Activated naive CD8-positive, alpha-beta T cell (primary cell): ENCODE results near the gene POLR3A.

ENCODE experiments used
- H3K27ac Mint-ChIP-seq: one replicate; pipeline ENCODE4 v1.8.0; 2021; ENCODE audit warnings: mixed read lengths
- H3K27me3 Mint-ChIP-seq: one replicate; pipeline ENCODE4 v1.8.0; 2021; ENCODE audit warnings: mixed read lengths
- H3K36me3 Mint-ChIP-seq: one replicate; pipeline ENCODE4 v1.8.0; 2021; ENCODE audit warnings: mixed read lengths
- H3K4me1 Mint-ChIP-seq: one replicate; pipeline ENCODE4 v1.8.0; 2021; ENCODE audit warnings: low read depth, mixed read lengths
- H3K4me3 Mint-ChIP-seq: one replicate; pipeline ENCODE4 v1.8.0; 2021; ENCODE audit warnings: mild to moderate bottlenecking, mixed read lengths
- H3K9me3 Mint-ChIP-seq: one replicate; pipeline ENCODE4 v1.8.0; 2021; ENCODE audit warnings: low read depth, mixed read lengths

Gene POLR3A

DNA sequence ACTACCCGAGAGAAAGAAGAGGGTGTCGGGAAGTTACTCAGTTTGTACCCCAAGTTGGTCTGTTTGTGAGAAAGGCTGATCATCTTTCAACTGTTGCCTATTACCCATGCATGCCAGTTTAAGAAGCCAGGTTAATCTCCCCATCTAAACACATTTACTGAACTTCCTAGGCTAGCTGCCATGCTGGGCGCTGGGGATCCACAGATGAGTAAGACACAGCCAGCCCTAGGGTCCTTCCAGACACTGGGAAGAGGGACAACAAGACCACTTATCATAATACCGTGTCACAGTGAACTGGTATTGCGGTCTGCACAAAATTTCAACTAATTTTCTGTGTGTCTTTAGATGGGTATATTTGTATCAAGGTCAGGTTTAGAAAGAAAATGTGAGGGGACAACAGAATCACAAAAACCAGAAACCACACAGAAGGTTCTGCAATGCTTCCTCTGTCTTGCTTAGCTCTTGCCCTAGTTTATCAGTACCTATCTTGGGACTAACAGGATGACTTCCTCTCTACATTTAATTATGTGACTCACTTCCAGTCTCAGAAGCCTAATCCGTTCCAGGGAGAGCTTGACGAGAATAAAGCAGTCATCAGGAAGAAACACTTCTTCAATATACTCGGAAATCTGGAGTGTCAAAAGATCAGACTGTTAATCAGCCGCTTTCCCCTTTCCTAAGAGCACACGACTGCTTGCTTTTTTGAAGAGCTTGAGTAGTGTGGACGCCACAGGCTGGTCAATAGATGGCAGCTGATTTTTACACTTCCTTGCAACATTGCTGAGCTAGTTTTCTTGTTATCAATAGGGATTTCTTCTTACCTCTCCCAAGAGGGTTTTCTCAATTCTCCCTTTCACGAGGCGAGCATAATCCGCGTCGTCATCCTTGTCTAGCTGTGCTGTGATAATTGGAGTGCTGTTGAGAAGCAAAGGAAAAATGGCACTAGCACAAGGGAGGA, 45.7 kb downstream of the POLR3A start:
- Mint-ChIP-seq H3K4me1 (no peaks in the 10 kb centered on the region), H3K9me3 (no peaks in the 10 kb centered on the region), H3K27ac (no peak overlapping the region), H3K27me3 (no peaks in the 10 kb centered on the region), H3K36me3 (peaks cover 3% of the 10 kb centered on the region), H3K4me3 (no peak overlapping the region)

DNA sequence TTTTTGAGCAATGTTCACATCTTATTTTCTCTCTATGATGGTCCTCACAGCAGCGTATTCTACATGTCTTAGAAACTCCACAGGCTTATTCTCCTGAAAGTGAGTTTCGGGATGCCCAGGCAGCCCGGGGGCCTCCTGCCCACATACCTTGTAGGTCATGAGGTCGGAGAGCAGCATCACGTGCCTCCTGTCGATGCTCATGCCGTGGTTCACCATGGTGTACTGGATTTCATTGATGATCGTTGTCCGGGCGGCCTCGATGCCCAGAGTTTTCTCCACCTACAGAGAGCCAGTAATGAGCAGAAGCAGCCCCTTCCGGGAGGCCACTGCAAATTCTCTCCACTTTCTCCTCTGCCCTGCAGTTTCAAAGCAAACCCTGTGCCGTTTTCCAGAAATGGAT, 48.0 kb downstream of the POLR3A start:
- Mint-ChIP-seq H3K4me1 (no peaks in the 10 kb centered on the region), H3K9me3 (no peaks in the 10 kb centered on the region), H3K27me3 (no peaks in the 10 kb centered on the region), H3K27ac (no peak overlapping the region), H3K36me3 (peaks cover 6% of the 10 kb centered on the region), H3K4me3 (no peak overlapping the region)

DNA sequence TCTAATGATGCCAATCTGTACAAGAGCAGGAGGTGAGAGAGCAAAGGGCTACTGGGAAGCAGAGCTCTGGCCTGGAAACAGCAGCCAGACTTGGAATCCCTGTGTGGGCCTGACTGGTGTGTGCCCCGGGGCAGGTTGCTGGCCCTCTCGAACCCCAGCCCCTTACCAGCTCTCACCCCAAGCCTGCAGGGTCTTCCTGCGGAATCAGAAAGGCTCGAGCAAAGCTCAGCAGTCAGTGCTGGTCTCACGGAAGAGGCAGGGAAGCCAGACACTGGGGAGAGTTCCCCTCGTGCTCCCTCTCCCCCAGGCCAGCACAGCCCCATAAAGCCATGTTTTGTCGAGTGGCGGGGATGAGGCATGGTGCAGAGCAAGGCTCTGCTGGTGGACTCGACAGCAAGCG, 50.1 kb downstream of the POLR3A start:
- no peaks in the 10 kb centered on the region for H3K9me3 Mint-ChIP-seq
- H3K4me1 Mint-ChIP-seq = no peaks in the 10 kb centered on the region
- no peak overlapping the region for H3K27ac Mint-ChIP-seq
- no peak overlapping the region for H3K4me3 Mint-ChIP-seq
- H3K27me3 Mint-ChIP-seq = no peaks in the 10 kb centered on the region
- H3K36me3 Mint-ChIP-seq = peaks cover 5% of the 10 kb centered on the region

DNA sequence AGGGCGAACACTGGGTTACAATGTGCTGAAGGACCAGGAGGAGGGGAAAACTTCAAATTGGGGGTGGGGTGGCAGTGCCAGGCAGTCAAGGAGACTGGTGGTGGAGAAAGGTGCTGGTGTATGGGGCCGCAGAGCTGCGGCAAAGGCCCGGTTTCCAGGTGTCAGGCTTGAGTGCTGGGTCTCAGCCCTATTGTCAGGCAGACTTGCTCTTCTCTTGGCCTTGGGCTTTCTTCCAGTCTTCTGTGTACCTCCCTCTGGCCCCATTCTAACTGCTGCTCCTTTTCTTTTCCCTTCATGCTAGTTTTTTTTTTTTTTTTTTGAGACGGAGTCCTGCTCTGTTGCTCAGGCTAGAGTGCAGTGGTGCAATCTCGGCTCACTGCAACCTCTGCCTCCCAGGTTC, 51.0 kb downstream of the POLR3A start:
- H3K4me3 Mint-ChIP-seq = no peak overlapping the region
- H3K27ac Mint-ChIP-seq = no peak overlapping the region
- H3K27me3 Mint-ChIP-seq = no peaks in the 10 kb centered on the region

DNA sequence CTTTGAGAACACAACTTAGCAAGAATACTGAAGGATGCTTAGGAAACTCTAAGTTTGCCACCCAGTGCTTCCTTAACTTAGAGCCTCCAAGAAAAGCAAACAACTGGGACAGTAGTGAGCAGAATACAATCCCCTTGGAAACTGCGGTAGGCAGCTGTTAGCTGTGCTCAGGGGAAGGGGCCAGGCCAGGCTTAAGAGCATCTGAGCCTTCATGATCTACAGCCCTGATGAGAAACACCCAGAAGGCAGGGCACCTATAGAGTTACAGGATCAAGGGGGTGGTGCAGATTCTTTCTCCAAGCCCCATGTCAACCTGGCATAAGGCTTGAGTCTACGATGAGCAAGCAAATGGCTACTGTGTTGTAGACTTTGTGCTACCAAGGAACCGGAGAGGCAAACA, 51.4 kb downstream of the POLR3A start:
- Mint-ChIP-seq H3K9me3 (no peaks in the 10 kb centered on the region), H3K4me3 (no peak overlapping the region), H3K36me3 (peaks cover 5% of the 10 kb centered on the region), H3K27me3 (no peaks in the 10 kb centered on the region), H3K27ac (no peak overlapping the region), H3K4me1 (no peaks in the 10 kb centered on the region)

More for the DNA sequence above, 51.0 kb downstream of the POLR3A start:
- no peaks in the 10 kb centered on the region for H3K9me3 Mint-ChIP-seq
- H3K36me3 Mint-ChIP-seq = peaks cover 5% of the 10 kb centered on the region
- H3K4me1 Mint-ChIP-seq = no peaks in the 10 kb centered on the region

DNA sequence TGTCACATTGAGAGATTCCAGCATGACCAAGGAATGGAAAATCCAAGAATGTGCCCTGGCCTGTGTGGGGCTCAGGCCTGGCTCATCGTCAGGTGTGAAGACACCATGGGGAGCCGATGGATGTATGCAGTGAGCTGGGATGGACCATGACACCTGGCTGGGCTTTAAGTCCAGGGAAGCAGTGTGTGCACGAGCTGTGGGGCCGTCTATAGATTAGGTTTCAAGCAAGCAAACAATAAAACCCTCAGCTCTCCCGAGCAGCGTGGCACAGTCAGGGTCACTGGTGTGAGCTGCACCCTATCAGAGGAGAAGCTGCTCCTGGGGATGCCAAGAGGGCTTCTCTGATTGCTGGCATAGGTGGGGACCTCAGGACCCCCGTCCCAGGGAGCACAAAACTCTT, 52.3 kb downstream of the POLR3A start:
- H3K4me1 Mint-ChIP-seq = no peaks in the 10 kb centered on the region
- H3K27me3 Mint-ChIP-seq = no peaks in the 10 kb centered on the region
- no peak overlapping the region for H3K4me3 Mint-ChIP-seq
- no peaks in the 10 kb centered on the region for H3K9me3 Mint-ChIP-seq
- no peak overlapping the region for H3K27ac Mint-ChIP-seq
- peaks cover 7% of the 10 kb centered on the region for H3K36me3 Mint-ChIP-seq

DNA sequence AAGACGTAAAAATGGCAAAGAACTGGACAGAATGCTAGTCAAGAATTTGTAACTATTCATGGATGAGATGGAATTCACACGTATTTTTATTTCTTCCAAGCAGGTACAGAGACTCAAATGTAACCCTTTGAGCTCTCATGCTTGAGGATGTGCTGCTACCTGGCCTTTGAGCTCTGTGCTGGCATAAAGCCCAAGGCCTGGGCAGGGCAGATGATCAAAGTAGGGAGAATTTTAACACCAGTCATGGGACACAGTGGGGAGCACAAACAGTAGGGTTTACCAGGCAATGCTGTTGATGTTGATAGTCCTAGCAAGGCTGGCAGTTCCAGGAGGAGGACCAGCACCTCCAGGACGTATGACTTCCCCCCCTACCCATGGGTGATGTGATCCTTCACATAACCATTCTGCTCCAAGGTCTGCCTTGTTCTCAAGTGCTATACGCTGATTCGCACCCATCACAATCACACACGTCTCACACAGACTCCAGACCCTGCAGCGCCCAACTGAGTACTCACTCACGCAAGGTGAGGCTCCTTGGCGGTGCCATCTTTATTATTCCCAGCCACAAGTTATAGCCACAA, 54.1 kb downstream of the POLR3A start:
- Mint-ChIP-seq H3K27ac (no peak overlapping the region), H3K36me3 (peaks cover 7% of the 10 kb centered on the region), H3K4me1 (peaks cover 11% of the 10 kb centered on the region), H3K27me3 (no peaks in the 10 kb centered on the region), H3K9me3 (no peaks in the 10 kb centered on the region), H3K4me3 (no peak overlapping the region)

DNA sequence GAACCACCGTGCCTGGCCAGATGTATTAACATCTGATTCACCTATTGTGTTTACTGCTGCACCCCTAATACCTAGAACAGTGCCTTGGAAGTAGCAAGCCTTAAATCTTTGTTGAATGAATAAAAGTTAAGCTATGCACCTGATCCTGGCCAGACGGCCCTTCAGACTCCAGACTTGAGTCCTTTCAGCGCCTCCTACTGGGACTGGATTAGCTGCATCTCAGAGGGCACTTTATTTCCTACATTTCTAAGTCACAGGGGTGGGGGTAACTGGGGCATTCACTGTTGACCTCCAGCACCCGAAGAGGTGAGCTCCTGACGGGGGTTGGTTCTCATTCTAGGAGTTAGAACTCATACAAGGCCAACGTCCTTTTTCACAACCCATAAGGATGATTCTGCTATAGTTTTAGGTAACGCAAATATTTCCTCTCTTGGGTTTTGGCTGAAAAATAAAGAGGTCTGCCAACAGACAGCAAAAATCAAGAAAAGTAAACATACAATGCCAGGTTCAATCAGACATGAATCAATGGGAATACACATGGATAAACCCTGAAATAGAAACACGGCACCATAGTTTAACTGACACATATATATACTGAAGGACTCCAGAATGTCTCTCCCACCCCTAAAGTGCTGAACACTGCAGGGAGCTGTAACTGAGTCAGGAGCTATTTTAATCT, 54.8 kb downstream of the POLR3A start:
- Mint-ChIP-seq H3K27me3 (no peaks in the 10 kb centered on the region), H3K4me3 (no peak overlapping the region), H3K4me1 (peaks cover 11% of the 10 kb centered on the region), H3K36me3 (peaks cover 7% of the 10 kb centered on the region), H3K27ac (no peak overlapping the region), H3K9me3 (no peaks in the 10 kb centered on the region)

DNA sequence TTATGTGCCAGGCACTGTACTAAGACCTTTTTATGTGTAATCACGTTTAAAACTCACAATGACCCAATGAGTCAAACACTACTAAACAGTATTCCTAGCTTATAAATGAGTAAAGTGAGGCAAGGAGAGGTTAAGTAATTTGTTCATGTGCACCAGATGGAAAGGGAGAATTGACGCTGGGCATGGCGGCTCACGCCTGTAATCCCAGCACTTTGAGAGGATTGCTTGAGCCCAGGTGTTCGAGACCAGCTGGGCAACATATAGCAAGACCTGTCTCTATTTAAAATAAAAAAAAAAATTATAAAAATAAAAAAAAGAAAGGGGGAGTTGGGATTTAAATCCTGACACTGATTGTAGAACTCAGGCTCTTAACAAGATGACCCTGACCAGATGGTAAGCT, 56.0 kb downstream of the POLR3A start:
- Mint-ChIP-seq H3K27ac (no peak overlapping the region), H3K27me3 (no peaks in the 10 kb centered on the region), H3K4me1 (peaks cover 11% of the 10 kb centered on the region), H3K9me3 (no peaks in the 10 kb centered on the region), H3K36me3 (peaks cover 7% of the 10 kb centered on the region), H3K4me3 (no peak overlapping the region)

DNA sequence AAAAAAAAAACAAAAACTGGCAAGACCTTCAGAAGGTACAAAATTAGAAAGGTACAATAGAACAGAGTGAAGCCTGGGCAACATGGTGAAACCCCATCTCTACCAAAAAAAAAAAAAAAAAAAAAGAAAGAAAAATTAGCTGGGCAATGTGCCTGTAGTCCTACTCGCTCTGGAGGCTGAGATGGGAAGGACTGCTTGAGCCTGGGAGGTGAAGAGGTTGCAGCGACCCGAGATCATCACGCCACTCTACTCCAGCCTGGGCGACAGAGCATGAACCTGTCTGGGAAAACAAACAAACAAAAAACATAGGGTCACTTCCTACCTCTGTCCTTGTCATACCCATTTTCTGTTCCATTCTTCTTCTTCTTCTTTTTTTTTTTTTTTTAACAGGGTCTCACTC, 57.2 kb downstream of the POLR3A start:
- H3K9me3 Mint-ChIP-seq = no peaks in the 10 kb centered on the region
- H3K4me1 Mint-ChIP-seq = peaks cover 11% of the 10 kb centered on the region
- H3K4me3 Mint-ChIP-seq = no peak overlapping the region
- H3K36me3 Mint-ChIP-seq = peaks cover 5% of the 10 kb centered on the region
- H3K27me3 Mint-ChIP-seq = no peaks in the 10 kb centered on the region
- H3K27ac Mint-ChIP-seq = peak overlapping the region; percentile 72

DNA sequence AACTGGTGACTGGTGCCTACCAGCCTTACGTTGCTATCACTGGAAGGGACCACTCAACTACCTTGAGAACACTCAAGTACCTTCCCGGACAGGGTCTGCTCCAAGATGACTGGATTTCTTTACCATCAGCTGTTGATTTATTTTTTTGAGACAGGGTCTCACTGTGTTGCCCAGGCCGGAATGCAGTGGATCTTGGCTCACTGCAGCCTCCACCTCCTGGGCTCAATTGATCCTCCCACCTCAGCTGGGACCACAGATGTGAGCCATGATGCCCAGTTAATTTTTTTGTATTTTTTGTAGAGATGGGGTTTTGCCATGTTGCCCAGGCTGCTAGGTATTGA, 57.5 kb downstream of the POLR3A start:
- Mint-ChIP-seq H3K4me1 (peaks cover 11% of the 10 kb centered on the region), H3K27ac (peak overlapping the region; percentile 72), H3K36me3 (peaks cover 5% of the 10 kb centered on the region), H3K9me3 (no peaks in the 10 kb centered on the region), H3K27me3 (no peaks in the 10 kb centered on the region), H3K4me3 (no peak overlapping the region)

DNA sequence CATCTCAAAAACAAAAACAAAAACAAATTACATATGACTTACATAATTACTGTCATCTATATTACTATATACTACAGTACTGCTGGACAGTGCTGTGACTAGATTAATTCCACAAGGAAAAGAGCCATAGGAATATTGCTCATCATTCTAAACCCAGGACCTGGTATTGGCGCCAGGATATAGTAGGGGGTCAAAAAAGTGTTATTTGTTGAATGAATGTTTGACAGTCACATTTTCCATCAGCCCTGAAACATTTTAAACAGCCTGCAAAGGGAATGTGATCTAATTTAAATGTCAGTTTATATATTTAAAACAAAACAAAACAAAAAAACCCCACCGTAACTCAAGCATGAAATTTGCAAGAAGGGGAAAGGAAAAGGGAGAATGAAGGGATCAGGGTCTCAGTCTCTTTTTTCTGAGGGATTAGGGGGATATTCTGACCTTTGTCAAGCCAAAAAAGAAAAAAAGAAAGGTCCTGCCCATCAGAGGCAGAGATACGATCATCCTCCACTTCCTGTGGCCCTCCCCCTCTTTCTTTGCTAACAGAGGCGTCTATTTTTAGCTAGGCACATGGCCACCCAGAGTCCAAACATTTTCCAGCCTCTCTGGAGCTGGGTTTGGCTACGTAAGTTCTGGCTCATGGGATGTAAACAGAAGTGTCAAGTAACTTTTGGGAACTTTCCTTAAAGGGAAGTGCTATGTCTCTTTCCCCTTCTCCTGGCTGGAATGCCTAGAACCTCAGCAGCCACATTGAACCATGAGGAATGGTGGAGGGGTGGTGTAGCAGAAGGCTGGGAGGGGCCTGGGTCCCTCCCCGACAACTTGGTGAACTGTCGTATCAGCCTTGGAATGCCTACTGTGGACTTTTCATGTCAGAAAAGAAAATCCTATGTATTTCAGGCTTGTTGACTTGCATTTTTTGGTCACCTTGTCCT, 58.2 kb downstream of the POLR3A start:
- Mint-ChIP-seq H3K4me3 (no peak overlapping the region), H3K9me3 (no peaks in the 10 kb centered on the region), H3K36me3 (peaks cover 5% of the 10 kb centered on the region), H3K27me3 (no peaks in the 10 kb centered on the region), H3K4me1 (peaks cover 11% of the 10 kb centered on the region), H3K27ac (peak overlapping the region; percentile 72)

DNA sequence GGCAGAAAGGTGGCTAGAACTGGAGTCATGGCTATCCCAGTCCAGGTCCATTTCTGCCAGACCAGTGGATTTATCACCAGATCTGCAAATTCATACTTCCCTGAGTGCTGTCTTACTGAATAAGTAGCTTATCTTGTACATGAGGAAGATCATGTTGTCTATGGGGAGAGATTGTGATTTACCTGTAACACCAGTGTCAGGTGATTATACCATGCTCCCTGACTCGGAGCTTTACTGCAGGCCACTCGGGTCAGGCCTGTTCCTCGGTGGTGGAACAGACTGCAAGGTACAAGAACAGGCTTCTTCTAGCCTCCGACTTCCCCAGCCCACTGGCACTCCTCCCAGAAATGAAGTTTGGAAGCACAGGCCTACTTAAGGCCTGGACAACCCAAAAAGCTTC, 60.2 kb downstream of the POLR3A start:
- Mint-ChIP-seq H3K4me3 (no peak overlapping the region), H3K27me3 (no peaks in the 10 kb centered on the region), H3K9me3 (no peaks in the 10 kb centered on the region), H3K36me3 (peaks cover 2% of the 10 kb centered on the region), H3K27ac (no peak overlapping the region), H3K4me1 (peaks cover 11% of the 10 kb centered on the region)

DNA sequence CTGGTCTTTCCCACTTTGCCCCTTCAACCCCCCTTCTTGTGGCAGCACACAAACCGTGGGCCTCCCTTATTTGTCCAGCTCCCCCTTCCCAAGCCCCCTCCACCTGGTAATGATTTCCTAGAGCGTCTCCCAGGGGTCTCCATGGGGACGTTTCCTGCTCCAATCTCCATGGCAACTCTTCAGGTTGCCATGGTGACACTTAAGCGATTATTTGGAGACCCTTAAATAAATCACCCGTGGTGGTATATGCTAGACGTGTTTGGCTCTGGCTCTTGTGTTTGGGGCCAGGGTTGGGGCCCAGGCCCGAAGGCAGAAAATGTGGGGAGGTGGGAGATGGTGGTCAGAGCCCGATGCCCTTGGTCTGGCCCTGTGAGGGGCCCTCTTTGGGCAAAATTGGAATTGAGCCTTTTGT, 61.7 kb downstream of the POLR3A start:
- peaks cover 2% of the 10 kb centered on the region for H3K27me3 Mint-ChIP-seq
- H3K36me3 Mint-ChIP-seq = peaks cover 2% of the 10 kb centered on the region
- no peak overlapping the region for H3K4me3 Mint-ChIP-seq
- no peak overlapping the region for H3K27ac Mint-ChIP-seq
- no peaks in the 10 kb centered on the region for H3K9me3 Mint-ChIP-seq
- peaks cover 11% of the 10 kb centered on the region for H3K4me1 Mint-ChIP-seq
